Activated naive CD8-positive, alpha-beta T cell treated with anti-CD3 and anti-CD28 coated beads, Interleukin-2, amount 10 ng/mL, durations not matched to agents 7 days and 5 days (primary cell): ENCODE data around the gene LLGL2. TPM values are rescaled to one million over a fixed set of nuclear protein-coding genes. Genes with fewer than 3 reads are reported as not detected.

ENCODE experiments used
- ATAC-seq: fragments of 150-1000 bp; cut with Tn5 transposase; one replicate; pipeline ENCODE4 v1.10.0; 2021; ENCODE audit warnings: low read depth, moderate library complexity
- POLR2A ChIA-PET: fragments of 350-600 bp; sonication (Branson Sonifier 250); formaldehyde crosslinking; loops from one replicate; lab custom pipeline; 2021; ENCODE audit warnings: antibody characterized with exemption; lab: Charles Lee
- DNase-seq: peaks from one replicate; pipeline ENCODE4 v3.0.0; 2021
- H3K27ac Mint-ChIP-seq: one replicate; pipeline ENCODE4 v1.8.0; 2022; ENCODE audit warnings: mild to moderate bottlenecking, mixed read lengths
- H3K27me3 Mint-ChIP-seq: one replicate; pipeline ENCODE4 v1.8.0; 2022; ENCODE audit warnings: mild to moderate bottlenecking, moderate library complexity, mixed read lengths
- H3K36me3 Mint-ChIP-seq: one replicate; pipeline ENCODE4 v1.8.0; 2021; ENCODE audit warnings: mild to moderate bottlenecking, mixed read lengths
- H3K4me1 Mint-ChIP-seq: one replicate; pipeline ENCODE4 v1.8.0; 2021; ENCODE audit warnings: mixed read lengths
- H3K4me3 Mint-ChIP-seq: one replicate; pipeline ENCODE4 v1.8.0; 2022; ENCODE audit warnings: mild to moderate bottlenecking, moderate library complexity, mixed read lengths
- H3K9me3 Mint-ChIP-seq: one replicate; pipeline ENCODE4 v1.8.0; 2021; ENCODE audit warnings: mixed read lengths
- total RNA-seq, 2 experiments: library from RNA; stranded (reverse); gene quantifications; one replicate each; pipeline ENCODE4 v1.2.3, GENCODE V29; 2021

Gene LLGL2
- total RNA-seq, 2 experiments from 2014 or later = 36.9 to 37.2 TPM

- no peak for ATAC-seq
- POLR2A ChIA-PET = no interaction called here
Observed at GRCh38 chr17:75607086-75607485, 81.6 kb downstream of the LLGL2 start.

GRCh38 chr17:75610103-75610984 lies 84.8 kb downstream of the LLGL2 start:
- H3K27me3 Mint-ChIP-seq = no peaks in the 10 kb centered on the region
- POLR2A ChIA-PET = no interaction called here

More at GRCh38 chr17:75607086-75607485, 81.6 kb downstream of the LLGL2 start:
- H3K27me3 Mint-ChIP-seq = no peaks in the 10 kb centered on the region
- H3K36me3 Mint-ChIP-seq = no peaks in the 10 kb centered on the region
- H3K9me3 Mint-ChIP-seq = no peaks in the 10 kb centered on the region
- H3K4me1 Mint-ChIP-seq = peaks cover 6% of the 10 kb centered on the region
- no peak overlapping the region for H3K27ac Mint-ChIP-seq
- no peak overlapping the region for H3K4me3 Mint-ChIP-seq
- no peak for DNase-seq

GRCh38 chr17:75611851-75612429 lies 86.4 kb downstream of the LLGL2 start:
- no peaks in the 10 kb centered on the region for H3K9me3 Mint-ChIP-seq

More at GRCh38 chr17:75610103-75610984, 84.8 kb downstream of the LLGL2 start:
- no peak overlapping the region for H3K4me3 Mint-ChIP-seq
- ATAC-seq (no peak), DNase-seq (no peak)
- peaks cover 4% of the 10 kb centered on the region for H3K4me1 Mint-ChIP-seq
- peak overlapping the region; percentile 10 for H3K27ac Mint-ChIP-seq
- H3K9me3 Mint-ChIP-seq = no peaks in the 10 kb centered on the region
- H3K36me3 Mint-ChIP-seq = no peaks in the 10 kb centered on the region

GRCh38 chr17:75612906-75613626 lies 87.6 kb downstream of the LLGL2 start:
- no peak overlapping the region for H3K27ac Mint-ChIP-seq
- H3K36me3 Mint-ChIP-seq = no peaks in the 10 kb centered on the region
- POLR2A ChIA-PET = no interaction called here
- H3K4me3 Mint-ChIP-seq = no peak overlapping the region
- no peaks in the 10 kb centered on the region for H3K27me3 Mint-ChIP-seq
- DNase-seq (no peak), ATAC-seq (no peak)
- H3K4me1 Mint-ChIP-seq = no peaks in the 10 kb centered on the region
- H3K9me3 Mint-ChIP-seq = no peaks in the 10 kb centered on the region

More at GRCh38 chr17:75611851-75612429, 86.4 kb downstream of the LLGL2 start:
- ATAC-seq (no peak), DNase-seq (no peak)
- POLR2A ChIA-PET = no interaction called here
- Mint-ChIP-seq H3K4me1 (peaks cover 2% of the 10 kb centered on the region), H3K27ac (no peak overlapping the region), H3K4me3 (no peak overlapping the region), H3K27me3 (no peaks in the 10 kb centered on the region), H3K36me3 (no peaks in the 10 kb centered on the region)

- no peaks in the 10 kb centered on the region for H3K9me3 Mint-ChIP-seq
- H3K36me3 Mint-ChIP-seq = no peaks in the 10 kb centered on the region
- no peak overlapping the region for H3K4me3 Mint-ChIP-seq
- H3K4me1 Mint-ChIP-seq = no peaks in the 10 kb centered on the region
- no peak overlapping the region for H3K27ac Mint-ChIP-seq
- ATAC-seq (no peak), DNase-seq (no peak)
- POLR2A ChIA-PET = no interaction called here
- H3K27me3 Mint-ChIP-seq = no peaks in the 10 kb centered on the region
Observed at GRCh38 chr17:75614006-75614405, 88.5 kb downstream of the LLGL2 start.

GRCh38 chr17:75614556-75615270 lies 89.2 kb downstream of the LLGL2 start:
- Mint-ChIP-seq H3K9me3 (no peaks in the 10 kb centered on the region), H3K36me3 (no peaks in the 10 kb centered on the region)

GRCh38 chr17:75615301-75615700 lies 89.8 kb downstream of the LLGL2 start:
- Mint-ChIP-seq H3K4me3 (no peak overlapping the region), H3K36me3 (no peaks in the 10 kb centered on the region), H3K4me1 (no peaks in the 10 kb centered on the region), H3K9me3 (no peaks in the 10 kb centered on the region), H3K27ac (no peak overlapping the region), H3K27me3 (no peaks in the 10 kb centered on the region)
- DNase-seq (no peak), ATAC-seq (no peak)
- POLR2A ChIA-PET = no interaction called here

More at GRCh38 chr17:75614556-75615270, 89.2 kb downstream of the LLGL2 start:
- no peak overlapping the region for H3K27ac Mint-ChIP-seq
- DNase-seq (no peak), ATAC-seq (no peak)
- H3K4me3 Mint-ChIP-seq = no peak overlapping the region
- POLR2A ChIA-PET = no interaction called here
- H3K27me3 Mint-ChIP-seq = no peaks in the 10 kb centered on the region
- H3K4me1 Mint-ChIP-seq = no peaks in the 10 kb centered on the region

GRCh38 chr17:75616521-75617122 lies 91.1 kb downstream of the LLGL2 start:
- no peaks in the 10 kb centered on the region for H3K27me3 Mint-ChIP-seq
- no peak overlapping the region for H3K27ac Mint-ChIP-seq
- no peaks in the 10 kb centered on the region for H3K36me3 Mint-ChIP-seq
- POLR2A ChIA-PET = interaction anchor here (0.6 kb wide), 1 partner anchor 28 kb away, joined by 5 read pairs; no protein-coding TSS in a partner anchor
- no peak for DNase-seq
- ATAC-seq = no peak
- no peak overlapping the region for H3K4me3 Mint-ChIP-seq
- H3K9me3 Mint-ChIP-seq = no peaks in the 10 kb centered on the region
- no peaks in the 10 kb centered on the region for H3K4me1 Mint-ChIP-seq

GRCh38 chr17:75617218-75617617 lies 91.7 kb downstream of the LLGL2 start:
- ATAC-seq = no peak
- no peaks in the 10 kb centered on the region for H3K4me1 Mint-ChIP-seq
- H3K9me3 Mint-ChIP-seq = no peaks in the 10 kb centered on the region
- H3K4me3 Mint-ChIP-seq = no peak overlapping the region
- no peaks in the 10 kb centered on the region for H3K27me3 Mint-ChIP-seq
- no peak for DNase-seq
- no peaks in the 10 kb centered on the region for H3K36me3 Mint-ChIP-seq
- no peak overlapping the region for H3K27ac Mint-ChIP-seq
- POLR2A ChIA-PET = no interaction called here

- Mint-ChIP-seq H3K27me3 (no peaks in the 10 kb centered on the region), H3K4me1 (peaks cover under 1% of the 10 kb centered on the region), H3K4me3 (no peak overlapping the region), H3K36me3 (no peaks in the 10 kb centered on the region), H3K9me3 (no peaks in the 10 kb centered on the region), H3K27ac (no peak overlapping the region)
- DNase-seq (no peak), ATAC-seq (no peak)
- POLR2A ChIA-PET = no interaction called here
Observed at GRCh38 chr17:75617675-75618074, 92.2 kb downstream of the LLGL2 start.

GRCh38 chr17:75619506-75620431 lies 94.3 kb downstream of the LLGL2 start:
- Mint-ChIP-seq H3K36me3 (no peaks in the 10 kb centered on the region), H3K27me3 (no peaks in the 10 kb centered on the region), H3K27ac (no peak overlapping the region), H3K4me3 (no peak overlapping the region), H3K9me3 (no peaks in the 10 kb centered on the region), H3K4me1 (peaks cover 2% of the 10 kb centered on the region)
- POLR2A ChIA-PET = interaction anchor here (0.7 kb wide), 1 partner anchor 11 kb away, joined by 3 read pairs; no protein-coding TSS in a partner anchor
- DNase-seq (peak; percentile 57), ATAC-seq (peak; percentile 28)

- Mint-ChIP-seq H3K36me3 (no peaks in the 10 kb centered on the region), H3K9me3 (no peaks in the 10 kb centered on the region), H3K27ac (no peak overlapping the region), H3K27me3 (no peaks in the 10 kb centered on the region), H3K4me1 (peaks cover 2% of the 10 kb centered on the region), H3K4me3 (no peak overlapping the region)
- POLR2A ChIA-PET = interaction anchor here (0.6 kb wide), 1 partner anchor 32 kb away, joined by 3 read pairs; no protein-coding TSS in a partner anchor
- ATAC-seq (no peak), DNase-seq (no peak)
Observed at GRCh38 chr17:75621489-75621888, 96.0 kb downstream of the LLGL2 start.
